Dermis blood vessel endothelial cell (primary cell): Measurements from ENCODE around the gene RBM38. TPM values are rescaled to one million over a fixed set of nuclear protein-coding genes. Genes with fewer than 3 reads are reported as not detected.
A peak's percentile ranks its signal among the peaks of the same experiment; 100 is the strongest.
"Not testable (repeated sequence)": the region's sequence is repeated elsewhere in the genome, so short reads cannot be mapped to it uniquely, and the experiment has no call there.

Experiments used
- DNase-seq: peaks from one replicate; pipeline ENCODE4 v3.0.0; 2010
- total RNA-seq: library from RNA; depleted of rRNA; stranded (reverse); fragments of >200 nt; gene quantifications from 2 replicates; pipeline ENCODE4 v1.2.3, GENCODE V29; 2014

The RBM38 gene
- 13.8 and 21.6 TPM in 2 replicates for total RNA-seq

- peak; percentile 75 for DNase-seq
These were observed at the start of gene RBM38 for GRCh38 chr20:57390604-57391438. Gene RBM38, plus strand, starts transcription at chr20:57391396. Its CDS starts 186 bp downstream, at chr20:57391582.

GRCh38 chr20:57341663-57342062 lies 49.5 kb upstream of the RBM38 start:
- no peak for DNase-seq

GRCh38 chr20:57342829-57343228 lies 48.4 kb upstream of the RBM38 start:
- no peak for DNase-seq

GRCh38 chr20:57346477-57346876 lies 44.7 kb upstream of the RBM38 start:
- DNase-seq = peak; percentile 80

GRCh38 chr20:57347393-57347792 lies 43.8 kb upstream of the RBM38 start:
- DNase-seq = no peak

GRCh38 chr20:57348200-57348921 lies 42.8 kb upstream of the RBM38 start:
- not testable (repeated sequence) for DNase-seq

- not testable (repeated sequence) for DNase-seq
These were observed 42.1 kb upstream of the RBM38 start for GRCh38 chr20:57348922-57349574.

- DNase-seq = no peak
These were observed 41.0 kb upstream of the RBM38 start for GRCh38 chr20:57350081-57350710.

GRCh38 chr20:57350726-57351041 lies 40.5 kb upstream of the RBM38 start:
- not testable (repeated sequence) for DNase-seq

GRCh38 chr20:57351042-57351783 lies 40.0 kb upstream of the RBM38 start, which contains the start of gene RAE1:
Gene RAE1, plus strand, starts transcription at chr20:57351255. Its CDS starts 2,784 bp downstream, at chr20:57354039.
- peak; percentile 95 for DNase-seq

- DNase-seq = no peak
These were observed 38.9 kb upstream of the RBM38 start for GRCh38 chr20:57352305-57352704.

GRCh38 chr20:57353351-57353750 lies 37.8 kb upstream of the RBM38 start:
- no peak for DNase-seq

GRCh38 chr20:57361517-57361916 lies 29.7 kb upstream of the RBM38 start:
- peak; percentile 60 for DNase-seq

GRCh38 chr20:57364451-57364850 lies 26.7 kb upstream of the RBM38 start:
- DNase-seq = no peak

- no peak for DNase-seq
These were observed 21.6 kb upstream of the RBM38 start for GRCh38 chr20:57369596-57369995.

- DNase-seq = no peak
These were observed 20.9 kb upstream of the RBM38 start for GRCh38 chr20:57370316-57370715.

GRCh38 chr20:57371363-57371762 lies 19.8 kb upstream of the RBM38 start:
- DNase-seq = no peak

- no peak for DNase-seq
These were observed 19.0 kb upstream of the RBM38 start for GRCh38 chr20:57372157-57372556.

- no peak for DNase-seq
These were observed 18.4 kb upstream of the RBM38 start for GRCh38 chr20:57372581-57373350.

- DNase-seq = no peak
These were observed 16.8 kb upstream of the RBM38 start for GRCh38 chr20:57374343-57374930.
